ENCODE data around the gene TUBGCP5.

DNA sequence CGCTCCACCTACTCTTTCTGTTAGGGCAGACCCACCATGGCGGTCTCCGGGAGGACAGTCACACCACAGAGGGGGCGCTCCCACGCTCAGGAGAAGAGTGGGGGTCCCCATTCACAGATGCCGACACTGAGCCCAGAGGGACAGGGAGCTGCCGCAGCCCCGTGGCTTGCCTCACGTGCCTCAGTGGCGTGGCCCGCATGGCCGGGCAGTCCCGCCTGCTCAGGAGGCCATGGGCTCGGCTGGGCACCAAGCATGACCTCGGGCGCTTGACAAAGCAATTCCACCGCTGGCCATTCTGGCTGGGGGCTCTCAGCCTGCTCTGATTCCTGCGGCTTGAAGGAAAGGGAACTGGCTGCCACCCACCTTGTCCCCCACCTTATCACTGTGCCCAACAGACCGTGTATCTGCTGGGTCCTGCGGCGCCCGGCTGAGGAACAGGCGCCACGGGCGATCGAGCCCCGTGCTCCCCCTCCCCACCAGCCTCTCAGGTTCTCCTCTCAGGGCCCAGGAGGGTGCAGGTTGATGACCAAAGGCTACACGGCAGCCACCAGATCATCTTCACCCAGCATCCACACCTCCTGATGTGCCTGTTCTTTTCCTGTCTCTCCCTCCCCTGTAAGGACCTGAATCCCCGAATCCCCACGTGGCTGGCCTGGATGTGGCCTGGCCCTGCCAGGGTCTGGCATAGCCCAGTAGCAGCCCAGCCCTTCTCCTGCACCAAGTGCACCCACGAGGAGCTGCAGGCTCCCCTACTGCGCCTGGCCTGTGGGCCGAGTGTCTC lies 79.9 kb downstream of the TUBGCP5 start:
- TF ChIP-seq, protein P1, sequence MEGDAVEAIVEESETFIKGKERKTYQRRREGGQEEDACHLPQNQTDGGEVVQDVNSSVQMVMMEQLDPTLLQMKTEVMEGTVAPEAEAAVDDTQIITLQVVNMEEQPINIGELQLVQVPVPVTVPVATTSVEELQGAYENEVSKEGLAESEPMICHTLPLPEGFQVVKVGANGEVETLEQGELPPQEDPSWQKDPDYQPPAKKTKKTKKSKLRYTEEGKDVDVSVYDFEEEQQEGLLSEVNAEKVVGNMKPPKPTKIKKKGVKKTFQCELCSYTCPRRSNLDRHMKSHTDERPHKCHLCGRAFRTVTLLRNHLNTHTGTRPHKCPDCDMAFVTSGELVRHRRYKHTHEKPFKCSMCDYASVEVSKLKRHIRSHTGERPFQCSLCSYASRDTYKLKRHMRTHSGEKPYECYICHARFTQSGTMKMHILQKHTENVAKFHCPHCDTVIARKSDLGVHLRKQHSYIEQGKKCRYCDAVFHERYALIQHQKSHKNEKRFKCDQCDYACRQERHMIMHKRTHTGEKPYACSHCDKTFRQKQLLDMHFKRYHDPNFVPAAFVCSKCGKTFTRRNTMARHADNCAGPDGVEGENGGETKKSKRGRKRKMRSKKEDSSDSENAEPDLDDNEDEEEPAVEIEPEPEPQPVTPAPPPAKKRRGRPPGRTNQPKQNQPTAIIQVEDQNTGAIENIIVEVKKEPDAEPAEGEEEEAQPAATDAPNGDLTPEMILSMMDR (IDR thresholded peaks at IDR 0.05; ENCODE audit: extremely low read depth in 1 of 2, insufficient read depth in 1 of 2, low read depth in 1 of 2, low read length in 2 of 2), result no peak
- no peak for TF ChIP-seq POLR2AphosphoS5 (IDR thresholded peaks at IDR 0.05; ENCODE audit: insufficient read depth, low read depth, low read length)
